ENCODE measurements around the gene SULT1E1.

Gene SULT1E1

GRCh38 chr4:69793732-69794131 lies 66.2 kb downstream of the SULT1E1 start:
- no peak for TF ChIP-seq CTCF (IDR thresholded peaks at IDR 0.05; ENCODE audit: low read depth, low read length)

More at GRCh38 chr4:69793732-69794131, 66.2 kb downstream of the SULT1E1 start:
- no peak for DNase-seq (ENCODE audit: low read depth, low spot score)
- no peak overlapping the region for H3K4me3 ChIP-seq (ENCODE audit: low read depth, low read length)
- in situ Hi-C loops (cut with HindIII; ENCODE audit: low sequenced_read_pairs): no loop called here

Data from astrocyte of the spinal cord (primary cell).